HS-5 (cell line): Measurements from ENCODE around the gene SPDYA.
"Not testable (repeated sequence)": the region's sequence is repeated elsewhere in the genome, so short reads cannot be mapped to it uniquely, and the experiment has no call there.

Experiments used
- DNase-seq: peaks from one replicate; pipeline ENCODE4 v3.0.0-alpha.2; 2012; ENCODE audit warnings: low read depth

Gene SPDYA

GRCh38 chr2:28810384-28811285 lies at the start of gene SPDYA:
Gene SPDYA, plus strand, starts transcription at chr2:28810834. Its CDS starts 5,181 bp downstream, at chr2:28816015.
- DNase-seq = peak; percentile 24

- DNase-seq = no peak
Observed at GRCh38 chr2:28761420-28761819, 49.2 kb upstream of the SPDYA start.

- no peak for DNase-seq
Observed at GRCh38 chr2:28764909-28765711, 45.5 kb upstream of the SPDYA start.

DNA sequence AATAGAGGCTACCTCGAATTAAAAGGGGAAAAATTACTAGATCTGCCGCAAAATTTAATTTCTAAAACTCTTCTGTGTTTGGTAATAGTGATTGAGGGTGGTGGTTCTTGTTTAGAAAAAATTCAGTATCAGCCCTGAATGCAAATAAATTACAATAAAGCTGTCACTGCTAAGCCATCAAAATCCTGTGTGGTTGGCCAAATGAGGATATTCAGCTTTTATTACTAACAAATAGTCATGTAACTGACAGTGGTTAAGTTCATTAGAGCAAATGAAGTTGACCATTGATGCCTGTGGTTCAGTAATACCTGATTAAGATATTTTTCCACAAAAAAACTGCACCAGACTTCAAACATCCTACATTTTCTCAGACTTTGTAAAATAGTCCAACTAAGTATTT lies 44.6 kb upstream of the SPDYA start:
- no peak for DNase-seq

GRCh38 chr2:28767337-28767736 lies 43.3 kb upstream of the SPDYA start:
- DNase-seq = no peak

- no peak for DNase-seq
Observed at GRCh38 chr2:28768422-28768821, 42.2 kb upstream of the SPDYA start.

- no peak for DNase-seq
Observed at GRCh38 chr2:28768952-28769351, 41.7 kb upstream of the SPDYA start.

DNA sequence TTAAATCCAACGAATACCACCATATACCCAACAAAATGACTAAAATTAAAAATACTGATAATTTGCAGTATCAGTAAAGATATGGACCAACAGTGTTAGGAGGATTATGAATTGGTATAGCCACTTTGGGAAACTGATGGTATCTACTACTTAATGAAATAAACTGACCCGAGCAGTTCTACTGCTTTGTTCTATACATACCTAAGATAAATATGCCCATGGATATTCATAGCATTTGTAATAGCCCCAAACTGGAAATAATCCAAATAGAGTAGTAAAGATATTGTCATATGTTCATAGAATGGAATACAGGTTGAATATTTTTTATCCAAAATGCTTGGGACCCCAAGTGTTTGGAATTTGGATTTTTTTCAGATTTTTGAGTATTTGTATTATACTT lies 38.3 kb upstream of the SPDYA start:
- DNase-seq = no peak

- no peak for DNase-seq
Observed at GRCh38 chr2:28776471-28776870, 34.2 kb upstream of the SPDYA start.

DNA sequence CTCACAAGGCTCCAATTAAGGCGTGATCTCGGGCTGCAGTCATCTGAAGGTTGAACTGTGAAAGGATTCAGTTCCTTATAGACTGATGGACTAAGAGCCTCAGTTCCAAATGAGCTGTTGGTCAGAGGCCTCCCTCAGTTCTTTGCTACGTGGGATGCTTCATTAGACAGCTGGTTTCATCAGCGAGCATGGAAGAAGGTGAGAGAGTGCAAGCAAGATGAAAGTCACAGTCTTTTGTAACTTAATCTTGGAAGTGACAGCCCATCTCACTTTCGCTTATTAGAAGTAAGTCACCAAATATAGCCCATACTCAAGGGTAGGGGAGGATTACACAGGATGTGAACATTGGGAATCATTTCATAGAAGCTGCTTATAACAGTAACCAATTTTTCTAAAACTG lies 32.2 kb upstream of the SPDYA start:
- DNase-seq = no peak

- DNase-seq = no peak
Observed at GRCh38 chr2:28779001-28779400, 31.6 kb upstream of the SPDYA start.

DNA sequence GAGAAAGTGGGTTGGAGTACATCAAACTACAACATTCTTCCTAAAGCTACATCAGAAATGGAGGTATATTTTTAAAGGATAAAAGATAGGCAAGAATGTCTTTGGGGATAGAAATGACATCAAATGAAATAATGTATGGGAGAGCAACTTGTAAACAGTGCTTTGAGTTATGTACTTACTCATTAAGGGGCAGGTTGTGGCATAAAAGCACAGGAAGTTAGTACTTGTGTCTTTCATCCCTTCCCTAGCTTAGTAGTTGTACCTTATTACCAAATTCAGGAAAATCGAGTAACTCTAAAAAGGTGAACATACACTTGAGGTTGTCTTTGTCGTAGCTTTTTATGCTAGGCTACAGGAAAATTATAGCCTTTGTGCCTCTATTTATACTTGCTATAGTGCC lies 30.1 kb upstream of the SPDYA start:
- DNase-seq = no peak

DNA sequence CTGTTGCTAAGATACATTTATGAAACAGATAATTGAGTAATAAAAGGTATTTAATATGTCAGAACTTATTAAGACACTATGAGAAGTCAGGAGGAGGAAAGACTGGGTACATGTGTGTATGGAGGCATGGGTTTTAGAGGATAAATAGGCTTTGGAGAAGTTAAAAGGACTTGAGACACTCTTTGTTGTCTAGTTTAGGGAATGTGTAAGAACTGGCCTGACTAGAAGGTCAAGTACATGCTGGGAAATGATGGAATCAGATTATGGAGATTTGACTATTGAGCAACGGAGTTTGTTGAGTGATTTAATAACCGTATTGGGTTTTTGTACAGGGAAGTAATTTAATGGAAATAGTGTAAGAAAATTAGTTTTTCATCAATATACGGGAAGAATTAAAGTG lies 28.2 kb upstream of the SPDYA start:
- DNase-seq = no peak

DNA sequence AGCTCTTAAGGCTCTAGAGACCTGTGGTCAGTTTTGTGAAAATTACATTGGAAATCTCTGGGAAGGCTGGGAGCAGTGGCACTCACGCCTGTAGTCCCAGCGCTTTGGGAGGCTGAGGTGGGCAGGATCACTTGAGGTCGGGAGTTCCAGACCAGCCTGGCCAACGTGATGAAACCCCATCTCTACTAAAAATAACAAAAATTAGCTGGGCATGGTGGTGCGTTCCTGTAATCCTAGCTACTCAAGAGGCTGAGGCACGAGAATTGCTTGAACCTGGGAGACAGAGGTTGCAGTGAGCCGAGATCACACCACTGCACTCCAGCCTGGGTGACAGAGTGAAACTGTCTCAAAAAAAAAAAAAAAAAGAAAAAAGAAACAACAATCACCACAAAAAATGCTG lies 26.1 kb upstream of the SPDYA start:
- not testable (repeated sequence) for DNase-seq

- DNase-seq = no peak
Observed at GRCh38 chr2:28796620-28797019, 14.0 kb upstream of the SPDYA start.

DNA sequence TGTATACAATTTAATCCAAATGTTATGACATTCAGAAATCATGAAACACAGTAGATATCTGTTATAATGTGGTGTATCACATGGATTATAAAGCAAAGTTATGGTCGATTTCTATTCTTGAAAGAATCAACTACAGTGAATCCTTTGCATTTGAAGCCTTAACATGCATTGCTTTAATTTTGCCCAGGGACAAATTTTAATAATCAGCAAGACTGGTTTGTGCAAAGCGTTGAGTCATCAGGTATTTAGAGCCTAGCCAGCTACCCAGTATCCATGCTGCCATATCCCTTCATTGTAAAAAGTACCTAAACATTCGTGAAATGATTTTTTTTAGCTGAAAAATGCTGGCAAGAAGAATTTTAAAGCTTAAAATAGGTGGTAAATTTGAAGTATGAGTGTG lies 8.9 kb upstream of the SPDYA start:
- no peak for DNase-seq

- DNase-seq = no peak
Observed at GRCh38 chr2:28802975-28803429, 7.6 kb upstream of the SPDYA start.

GRCh38 chr2:28809927-28810326 lies 707 bp upstream of the SPDYA start:
- DNase-seq = no peak

DNA sequence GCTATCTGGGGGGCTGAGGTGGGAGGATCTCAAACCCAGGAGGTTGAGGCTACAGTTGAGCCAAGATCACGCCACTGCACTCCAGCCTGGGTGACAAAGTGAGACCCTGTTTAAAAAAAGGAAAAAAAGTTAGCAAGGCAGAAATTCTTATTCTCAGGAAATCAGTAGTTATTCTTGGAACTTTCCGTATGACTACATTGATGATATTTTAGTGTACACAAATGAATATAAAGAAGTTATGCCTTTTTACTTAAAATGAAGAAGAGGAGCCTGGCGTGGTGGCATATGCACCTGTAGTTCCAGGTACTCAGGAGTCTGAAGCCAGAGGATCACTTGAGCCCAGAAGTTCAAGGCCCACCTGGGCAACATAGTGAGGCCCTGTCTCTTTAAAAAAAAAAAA lies 7.4 kb downstream of the SPDYA start:
- no peak for DNase-seq

GRCh38 chr2:28821295-28821958 lies 10.8 kb downstream of the SPDYA start:
- DNase-seq = peak; percentile 33

GRCh38 chr2:28822036-28822435 lies 11.4 kb downstream of the SPDYA start:
- no peak for DNase-seq

DNA sequence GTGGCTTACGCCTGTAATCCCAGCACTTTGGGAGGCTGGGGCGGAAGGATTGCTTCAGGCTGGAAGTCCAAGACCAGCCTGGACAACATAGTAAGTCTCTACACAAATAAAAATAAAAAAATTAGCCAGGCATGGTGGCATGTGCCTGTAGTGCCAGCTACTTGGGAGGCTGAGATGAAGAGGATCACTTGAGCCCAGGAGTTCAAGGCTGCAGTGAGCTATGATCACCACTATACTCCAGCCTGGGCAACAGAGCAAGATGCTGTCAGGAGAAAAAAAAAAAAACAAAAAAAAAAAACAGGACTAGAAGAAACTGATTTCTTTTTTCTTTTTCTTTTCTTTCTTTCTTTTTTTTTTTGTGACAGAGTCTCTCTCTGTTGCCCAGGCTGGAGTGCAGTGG lies 13.6 kb downstream of the SPDYA start:
- DNase-seq = no peak

DNA sequence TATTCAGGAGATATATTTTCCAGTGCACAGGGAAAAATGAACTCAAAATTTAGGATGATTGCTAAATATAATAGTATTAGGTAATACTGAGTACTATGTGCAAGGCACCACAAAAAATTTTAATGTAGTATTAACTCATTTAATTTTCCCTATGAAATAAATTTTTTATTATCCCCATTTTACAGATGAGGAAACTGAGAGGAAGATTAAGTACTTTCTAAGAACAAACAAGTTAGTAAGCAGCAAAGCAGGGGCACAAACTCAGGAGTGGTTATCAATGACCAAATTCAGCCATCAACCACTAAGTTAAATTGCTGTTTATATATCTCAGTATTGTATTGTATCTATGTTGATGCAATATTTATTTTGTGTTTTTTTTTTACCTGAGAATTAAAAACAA lies 14.2 kb downstream of the SPDYA start:
- DNase-seq = no peak
